NCI-H2227 treated with DMSO at 0.1 percent for 48 hours (cell line): ENCODE results near the gene GUK1.

Source experiments
- DNase-seq: peaks from one replicate; lab custom pipeline; 2025; lab: John Stamatoyannopoulos, UW

Gene GUK1

DNA sequence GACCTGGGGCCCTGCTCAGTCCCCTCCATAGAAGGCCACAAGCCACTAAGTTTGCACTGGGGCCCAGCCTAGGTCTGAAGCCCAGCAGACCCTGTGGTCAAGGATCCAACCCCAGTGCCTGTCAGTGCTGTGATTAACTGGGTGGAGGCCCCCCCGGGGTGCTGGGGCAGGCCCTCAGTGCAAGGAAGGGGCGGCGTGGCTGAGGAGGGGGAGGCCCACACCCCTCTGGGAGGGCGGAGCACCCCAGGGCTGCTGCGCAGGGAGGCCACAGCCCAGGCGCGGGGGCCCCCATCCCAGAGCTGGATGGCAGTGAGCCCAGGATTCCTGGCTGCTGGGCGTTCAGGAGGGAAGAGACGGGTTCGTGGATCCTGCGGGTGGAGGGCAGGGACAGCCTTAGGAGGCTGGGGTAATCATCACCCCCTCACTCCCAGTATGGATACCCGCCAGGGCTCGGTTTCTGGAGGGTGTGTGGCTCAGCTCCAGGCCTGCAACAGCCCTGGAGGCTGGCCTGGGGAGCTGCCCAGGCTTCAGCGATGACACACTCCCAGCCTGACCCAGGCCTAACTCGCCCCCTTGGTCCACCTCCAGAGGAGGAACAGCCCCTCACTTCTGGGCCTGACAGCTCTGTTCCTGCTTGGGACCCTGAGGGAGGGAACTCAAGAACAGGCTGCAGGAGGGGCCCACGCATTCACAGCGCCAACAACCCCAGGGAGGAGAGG lies 10.5 kb downstream of the GUK1 start:
- DNase-seq: no peak

- DNase-seq: no peak
Observed at GRCh38 chr1:228151180-228151925, 11.3 kb downstream of the GUK1 start.

DNA sequence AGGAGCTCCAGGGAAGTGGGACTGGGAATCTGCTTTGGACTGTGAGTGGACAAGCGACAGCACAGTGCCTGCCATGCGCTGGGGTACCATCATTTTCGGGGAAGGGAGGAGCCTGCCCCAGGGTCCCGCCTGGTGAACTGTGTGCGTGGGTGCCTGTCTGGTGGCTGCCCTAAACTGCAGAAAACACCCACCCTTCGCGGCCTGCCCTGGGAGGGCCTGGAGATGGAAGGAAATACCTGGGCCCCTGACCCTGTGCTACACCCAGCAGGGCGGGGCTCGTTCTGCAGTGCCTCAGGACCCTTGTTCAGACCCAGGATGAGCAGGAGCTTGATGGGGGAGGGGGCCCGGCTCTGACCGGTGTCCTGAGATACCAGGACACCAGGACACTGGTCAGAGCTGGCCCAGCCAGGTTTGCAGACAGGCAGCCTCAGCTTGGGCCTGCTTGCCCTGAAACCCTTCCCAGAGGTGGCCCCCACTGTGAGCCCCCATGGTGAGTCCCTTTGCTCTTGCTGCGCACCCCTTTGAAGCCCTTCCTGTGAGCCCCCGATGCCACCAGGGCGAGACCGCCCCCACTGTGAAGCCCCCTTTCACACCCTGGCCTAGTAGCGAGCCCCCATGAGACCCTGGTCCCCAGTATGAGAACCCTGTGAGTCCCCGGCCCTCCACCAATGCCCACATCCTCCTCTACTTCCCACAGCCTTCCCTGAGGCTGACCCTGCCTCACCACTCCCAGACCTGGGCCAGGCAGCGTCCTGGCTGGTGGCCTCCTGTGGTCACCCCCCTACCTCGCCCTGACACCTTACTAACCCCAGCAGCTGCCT lies 12.2 kb downstream of the GUK1 start:
- no peak for DNase-seq

GRCh38 chr1:228152918-228153258 lies 12.8 kb downstream of the GUK1 start:
- no peak for DNase-seq

DNA sequence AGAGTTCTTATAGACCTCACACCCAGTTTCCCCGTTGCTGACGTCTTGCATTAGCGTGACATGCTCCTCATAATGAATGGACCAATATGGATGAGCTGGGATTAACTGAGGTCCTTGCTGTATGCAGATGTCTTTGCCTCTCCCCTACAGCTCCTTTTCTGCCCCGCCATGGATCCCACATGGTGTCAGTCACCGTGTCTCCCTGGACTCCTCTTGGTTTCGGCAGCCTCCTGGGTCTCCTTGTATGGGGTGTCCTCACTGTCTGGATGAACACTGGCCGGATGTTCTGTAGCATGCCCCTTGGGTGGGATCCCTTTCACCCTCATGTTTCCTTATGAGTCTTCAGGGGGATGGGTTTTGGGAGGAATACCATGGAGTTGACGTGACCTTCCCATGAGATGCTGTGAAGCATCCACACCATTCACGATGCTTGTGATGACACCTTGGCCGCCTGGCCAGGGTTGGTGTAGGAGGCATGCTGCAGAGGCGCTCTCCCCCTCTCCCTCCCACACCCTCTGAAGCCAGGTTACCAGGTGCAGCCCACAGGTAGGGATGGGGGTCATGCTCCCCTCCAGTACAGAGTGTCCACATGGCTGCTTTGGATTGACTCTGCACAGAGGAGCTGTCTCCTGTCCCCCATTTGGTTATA lies 14.1 kb downstream of the GUK1 start:
- DNase-seq: no peak

DNA sequence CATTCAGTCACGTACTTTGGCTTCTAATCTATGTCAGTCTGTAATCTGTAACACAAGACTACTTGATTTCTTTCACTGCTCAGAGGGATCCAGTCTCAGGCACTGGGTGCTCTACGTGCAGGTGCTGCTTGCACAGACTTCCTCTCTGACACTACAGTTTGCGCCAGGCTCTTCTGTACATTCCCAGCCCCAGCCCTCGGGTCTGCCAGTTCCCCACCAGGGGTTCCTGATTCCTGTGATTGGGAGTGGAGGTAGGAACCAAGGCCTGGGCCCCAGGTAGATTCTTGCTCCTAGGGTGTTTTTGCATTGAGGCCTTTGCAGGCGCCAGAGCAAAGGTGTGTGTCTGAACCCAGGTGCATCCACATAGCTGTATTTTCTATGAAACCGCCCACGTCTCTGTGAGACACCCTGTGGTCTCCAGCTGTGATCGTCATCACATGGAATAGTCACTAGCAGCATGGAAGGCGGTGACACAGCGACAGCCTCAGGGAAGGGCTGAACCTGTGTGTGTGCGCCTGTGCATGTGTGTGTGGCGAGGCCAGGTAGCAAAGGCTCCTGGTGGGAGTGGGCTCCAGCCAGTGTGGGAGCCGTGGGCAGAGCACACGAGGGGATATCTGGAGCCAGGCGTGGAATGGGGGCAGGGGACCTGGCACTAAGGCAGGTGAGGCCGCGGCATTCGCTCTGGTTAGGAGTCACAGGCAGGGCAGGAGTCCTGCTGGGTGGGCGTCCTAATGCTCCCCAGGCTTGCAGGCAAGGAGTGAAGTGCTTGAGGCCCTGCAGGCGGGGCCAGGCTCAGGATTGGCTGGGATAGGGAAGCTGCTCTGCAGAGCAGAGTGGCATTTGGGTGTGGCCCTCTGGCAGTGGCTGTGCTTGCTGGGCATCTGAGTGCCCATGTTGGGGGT lies 14.8 kb downstream of the GUK1 start:
- DNase-seq: peak; percentile 12

DNA sequence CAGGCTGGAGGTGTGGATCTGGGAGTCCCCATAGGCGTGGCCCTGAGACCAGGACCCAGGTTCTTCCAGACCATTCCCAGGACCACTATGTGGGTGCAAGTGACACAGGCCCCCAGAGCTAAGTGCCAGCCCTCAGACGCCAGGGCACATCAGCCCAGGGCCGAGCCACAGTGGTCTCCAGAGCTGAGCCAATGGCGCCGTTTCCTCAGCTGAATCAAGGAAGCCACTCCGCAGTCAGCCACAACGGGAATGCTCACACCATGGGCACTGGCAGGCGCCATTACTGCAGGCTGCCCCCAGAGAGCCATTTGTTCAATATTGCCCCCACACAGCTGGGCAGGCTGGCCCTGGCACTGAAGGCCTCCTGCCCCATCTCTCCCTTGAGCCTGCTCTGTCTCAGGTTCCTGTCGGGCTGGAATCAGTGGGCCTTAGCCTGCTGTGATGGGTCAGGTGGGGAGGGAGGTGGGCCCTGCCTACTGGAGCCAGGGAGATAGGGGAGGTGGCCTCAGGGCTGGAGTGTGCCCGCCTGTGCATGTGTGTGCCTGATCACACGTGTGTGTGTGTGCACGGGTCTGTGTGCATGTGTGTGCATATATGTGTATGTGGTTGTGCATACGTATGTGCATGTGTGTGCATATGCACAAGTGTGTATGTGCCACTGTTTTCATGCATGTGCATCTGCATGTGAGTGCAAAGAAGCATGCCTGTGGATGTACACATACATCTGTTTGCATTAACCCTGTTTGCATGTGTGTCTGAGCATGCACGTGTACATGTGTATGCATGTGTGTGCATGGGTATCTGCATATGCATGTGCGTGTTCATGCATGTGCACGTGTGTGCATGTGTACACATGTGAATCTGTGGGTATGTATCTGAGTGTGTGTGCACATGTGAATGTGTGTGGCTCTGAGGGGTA lies 15.8 kb downstream of the GUK1 start:
- no peak for DNase-seq

- no peak for DNase-seq
Observed at GRCh38 chr1:228156515-228156881, 16.4 kb downstream of the GUK1 start.

- DNase-seq: no peak
Observed at GRCh38 chr1:228156941-228157728, 17.1 kb downstream of the GUK1 start.

GRCh38 chr1:228157729-228158126 lies 17.6 kb downstream of the GUK1 start:
- DNase-seq: no peak

- no peak for DNase-seq
Observed at GRCh38 chr1:228158151-228159007, 18.3 kb downstream of the GUK1 start.

GRCh38 chr1:228159008-228159665 lies 19.1 kb downstream of the GUK1 start:
- no peak for DNase-seq

DNA sequence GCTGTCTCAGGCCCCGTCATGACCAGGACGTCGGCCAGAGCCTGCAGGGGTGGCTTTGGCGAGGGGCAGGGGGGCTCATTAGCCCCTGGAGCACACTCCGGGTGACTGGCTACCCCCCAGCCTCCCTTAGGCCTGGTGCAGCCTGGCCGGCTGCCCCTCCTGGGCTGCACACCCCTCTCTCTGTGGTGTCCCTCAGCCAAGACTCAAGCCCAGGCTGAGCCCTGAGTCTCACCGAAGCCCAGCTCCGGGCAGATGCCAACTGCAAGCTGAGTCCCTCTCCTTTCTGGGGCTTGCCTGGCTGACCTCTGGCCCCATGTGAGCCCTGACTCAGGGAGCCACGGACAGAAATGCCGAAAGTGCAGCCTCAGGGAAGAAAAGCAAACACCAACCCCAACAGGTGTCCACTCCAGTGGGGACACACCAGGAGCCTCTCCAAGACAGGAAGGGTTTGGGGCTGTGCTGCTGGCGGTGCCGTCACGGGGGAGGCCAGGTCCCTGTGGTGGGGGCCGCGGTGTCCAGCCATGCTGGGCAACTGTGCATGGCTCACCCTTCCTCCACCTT lies 20.2 kb downstream of the GUK1 start:
- no peak for DNase-seq

DNA sequence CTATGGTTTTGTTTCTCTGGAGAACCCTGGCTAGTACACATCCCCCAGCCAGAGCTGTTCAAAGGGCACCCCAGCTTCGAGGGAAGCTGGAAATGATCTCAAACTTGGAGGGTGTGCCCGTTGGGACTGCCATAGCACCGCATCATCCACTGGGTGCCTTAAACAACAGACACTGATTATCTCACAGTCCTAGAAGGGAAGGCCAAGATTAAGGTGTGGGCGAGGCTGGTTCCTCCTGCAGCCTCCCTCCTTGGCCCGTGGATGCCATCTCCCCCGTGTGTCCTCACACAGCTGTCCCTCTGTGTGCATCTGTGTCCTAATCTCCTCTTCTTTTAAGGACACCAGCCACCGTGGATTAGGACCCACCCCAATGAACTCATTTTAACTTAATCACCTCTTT lies 21.3 kb downstream of the GUK1 start:
- DNase-seq: no peak

DNA sequence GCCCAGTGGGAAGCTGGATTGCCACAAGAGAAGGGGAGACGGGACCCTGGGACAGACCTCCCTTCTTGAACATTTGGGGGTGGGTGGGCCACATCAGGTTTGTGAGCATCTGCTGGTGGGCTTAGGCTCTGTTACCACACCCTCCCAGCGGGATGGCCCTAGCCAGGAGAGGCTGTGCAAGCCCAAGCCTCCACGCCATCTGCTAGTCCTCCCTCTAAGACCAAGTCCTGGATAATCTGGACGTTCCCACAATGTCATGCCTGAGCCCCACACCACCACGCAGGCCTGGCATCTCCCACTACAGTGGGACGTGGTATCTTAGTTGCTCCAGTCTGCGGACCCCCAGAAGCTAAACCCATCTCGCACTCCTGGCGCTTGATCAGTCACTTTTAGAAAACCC lies 21.8 kb downstream of the GUK1 start:
- no peak for DNase-seq

- DNase-seq: no peak
Observed at GRCh38 chr1:228162286-228163006, 22.4 kb downstream of the GUK1 start.
